Retinal pigment epithelial cell (primary cell): Measurements from ENCODE around the gene ADAM12.

Source experiments
- DNase-seq: peaks from one replicate; pipeline ENCODE4 v3.0.0-alpha.2; 2010; ENCODE audit warnings: low read depth
- H3K4me3 ChIP-seq: 2 replicates; pipeline ENCODE4 v1.5.1; 2011; ENCODE audit warnings: mild to moderate bottlenecking, low read length, control low read depth, moderate library complexity
- CTCF ChIP-seq: conservative IDR thresholded peaks from 2 replicates; pipeline ENCODE4 v1.5.1; 2011; ENCODE audit warnings: low read depth, low read length, control low read depth, inconsistent platforms

Gene ADAM12

GRCh38 chr10:126402721-126403695 lies 14.7 kb upstream of the ADAM12 start:
- DNase-seq = no peak
- no peak overlapping the region for H3K4me3 ChIP-seq
- no peak for TF ChIP-seq CTCF

DNA sequence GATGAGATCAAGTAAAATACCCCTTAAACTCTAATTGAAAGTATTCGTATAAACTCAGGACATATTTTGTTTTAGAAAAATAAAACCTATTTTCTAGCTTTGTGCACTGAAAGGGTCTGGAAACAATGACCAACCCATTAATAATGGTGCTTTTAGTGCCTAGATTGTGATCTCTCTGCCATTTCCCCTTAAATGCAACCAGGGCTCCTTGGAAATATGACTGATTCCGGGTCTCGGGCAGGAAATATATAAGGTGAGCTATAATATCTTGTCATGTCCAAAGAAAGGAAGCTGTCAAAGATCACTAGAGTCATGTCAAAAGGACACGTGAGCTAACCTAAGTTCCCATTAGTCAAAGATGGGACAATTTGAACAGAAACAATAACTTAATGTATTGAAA lies 12.4 kb upstream of the ADAM12 start:
- H3K4me3 ChIP-seq = no peak overlapping the region
- TF ChIP-seq CTCF = no peak
- DNase-seq = no peak

GRCh38 chr10:126398924-126399323 lies 10.6 kb upstream of the ADAM12 start:
- TF ChIP-seq CTCF = no peak
- H3K4me3 ChIP-seq = no peak overlapping the region
- no peak for DNase-seq

- H3K4me3 ChIP-seq = no peak overlapping the region
- TF ChIP-seq CTCF = no peak
- no peak for DNase-seq
Measured at GRCh38 chr10:126398383-126398743, 10.1 kb upstream of the ADAM12 start.

- DNase-seq = peak; percentile 67
- H3K4me3 ChIP-seq = no peak overlapping the region
- TF ChIP-seq CTCF = no peak
Measured at GRCh38 chr10:126397640-126398382, 9.5 kb upstream of the ADAM12 start.

DNA sequence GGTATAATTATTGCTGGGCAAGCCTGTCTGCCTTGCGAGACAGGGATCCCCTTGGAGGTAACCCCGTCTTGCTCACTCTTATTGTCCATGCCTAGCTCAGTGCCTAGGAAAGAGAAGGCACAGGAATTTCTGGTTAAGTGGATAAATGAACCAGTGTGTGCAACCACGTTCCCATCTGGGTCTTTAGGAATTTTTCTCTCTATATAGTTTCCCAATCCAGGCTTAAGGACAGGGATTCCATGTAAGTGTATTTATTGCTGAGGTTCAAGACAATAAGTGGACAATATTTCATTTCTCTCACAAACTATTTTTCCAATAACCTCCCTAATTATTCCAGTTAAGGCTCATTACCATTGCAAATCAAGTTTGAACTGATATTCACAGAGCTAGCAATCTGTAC lies 8.9 kb upstream of the ADAM12 start:
- DNase-seq = no peak
- no peak overlapping the region for H3K4me3 ChIP-seq
- TF ChIP-seq CTCF = no peak

DNA sequence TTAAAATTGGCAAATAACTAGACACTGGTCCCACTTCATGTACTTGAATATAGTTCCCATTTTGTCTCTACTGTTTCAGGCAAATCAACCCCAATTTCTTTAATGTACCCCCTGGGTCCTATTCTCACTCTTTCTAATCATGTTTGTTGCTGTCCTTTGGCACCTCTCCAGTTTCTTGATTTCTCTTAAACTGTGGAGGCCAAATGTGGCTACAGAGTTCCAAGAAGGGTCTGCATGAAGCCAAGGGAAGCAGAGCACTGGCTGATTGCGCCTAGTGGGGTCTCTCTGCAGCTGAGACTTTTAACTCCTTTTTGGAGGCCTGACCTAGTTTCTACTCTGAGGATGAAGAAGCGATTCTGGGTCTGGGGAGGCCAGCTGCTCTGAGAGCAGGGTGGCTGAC lies 6.7 kb upstream of the ADAM12 start:
- no peak for DNase-seq
- no peak for TF ChIP-seq CTCF
- no peak overlapping the region for H3K4me3 ChIP-seq
